Astrocyte (in vitro differentiated cells and primary cell): ENCODE data around the gene FBXW9.

Experiments used
- EZH2 ChIP-seq: IDR thresholded peaks from 2 replicates; pipeline ENCODE4 v1.6.1; 2012; ENCODE audit warnings: mild to moderate bottlenecking, low read length, inconsistent platforms; ENCODE audit not compliant: insufficient read depth
- TF ChIP-seq, protein P1 (sequence below): IDR thresholded peaks from 2 replicates; pipeline ENCODE4 v1.5.1; 2011; ENCODE audit warnings: low read depth, mild to moderate bottlenecking, inconsistent platforms, low read length, moderate library complexity; ENCODE audit not compliant: insufficient read depth

DNA sequence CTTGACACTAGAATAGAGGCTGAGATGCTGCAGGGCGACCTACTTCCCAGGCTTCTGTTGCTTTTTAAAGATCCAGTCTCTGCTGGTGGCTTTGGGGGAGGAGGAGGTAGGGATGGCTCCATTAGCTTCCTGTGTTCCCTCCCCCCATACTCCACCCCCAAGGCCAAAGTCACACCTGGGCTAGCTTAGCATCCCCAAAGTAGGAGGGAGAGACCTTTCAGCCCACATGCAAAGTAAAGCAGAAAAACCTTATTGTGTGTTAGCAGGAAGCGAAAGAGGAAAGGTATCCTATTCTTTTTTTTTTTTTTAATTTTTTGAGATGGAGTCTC, 30.5 kb upstream of the FBXW9 start:
- TF ChIP-seq, protein P1, sequence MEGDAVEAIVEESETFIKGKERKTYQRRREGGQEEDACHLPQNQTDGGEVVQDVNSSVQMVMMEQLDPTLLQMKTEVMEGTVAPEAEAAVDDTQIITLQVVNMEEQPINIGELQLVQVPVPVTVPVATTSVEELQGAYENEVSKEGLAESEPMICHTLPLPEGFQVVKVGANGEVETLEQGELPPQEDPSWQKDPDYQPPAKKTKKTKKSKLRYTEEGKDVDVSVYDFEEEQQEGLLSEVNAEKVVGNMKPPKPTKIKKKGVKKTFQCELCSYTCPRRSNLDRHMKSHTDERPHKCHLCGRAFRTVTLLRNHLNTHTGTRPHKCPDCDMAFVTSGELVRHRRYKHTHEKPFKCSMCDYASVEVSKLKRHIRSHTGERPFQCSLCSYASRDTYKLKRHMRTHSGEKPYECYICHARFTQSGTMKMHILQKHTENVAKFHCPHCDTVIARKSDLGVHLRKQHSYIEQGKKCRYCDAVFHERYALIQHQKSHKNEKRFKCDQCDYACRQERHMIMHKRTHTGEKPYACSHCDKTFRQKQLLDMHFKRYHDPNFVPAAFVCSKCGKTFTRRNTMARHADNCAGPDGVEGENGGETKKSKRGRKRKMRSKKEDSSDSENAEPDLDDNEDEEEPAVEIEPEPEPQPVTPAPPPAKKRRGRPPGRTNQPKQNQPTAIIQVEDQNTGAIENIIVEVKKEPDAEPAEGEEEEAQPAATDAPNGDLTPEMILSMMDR = no peak
- no peak for TF ChIP-seq EZH2
